GM18498 (cell line): ENCODE data around the gene HTR3B.
A peak's percentile ranks its signal among the peaks of the same experiment; 100 is the strongest.
"Not testable (repeated sequence)": the region's sequence is repeated elsewhere in the genome, so short reads cannot be mapped to it uniquely, and the experiment has no call there.

Experiments used
- ATAC-seq: cut with Tn5 transposase; IDR thresholded peaks from one replicate; pipeline ENCODE4 v1.9.1; 2021; ENCODE audit warnings: mild to moderate bottlenecking, moderate library complexity; ENCODE audit not compliant: unreplicated experiment

HTR3B gene, protein sequence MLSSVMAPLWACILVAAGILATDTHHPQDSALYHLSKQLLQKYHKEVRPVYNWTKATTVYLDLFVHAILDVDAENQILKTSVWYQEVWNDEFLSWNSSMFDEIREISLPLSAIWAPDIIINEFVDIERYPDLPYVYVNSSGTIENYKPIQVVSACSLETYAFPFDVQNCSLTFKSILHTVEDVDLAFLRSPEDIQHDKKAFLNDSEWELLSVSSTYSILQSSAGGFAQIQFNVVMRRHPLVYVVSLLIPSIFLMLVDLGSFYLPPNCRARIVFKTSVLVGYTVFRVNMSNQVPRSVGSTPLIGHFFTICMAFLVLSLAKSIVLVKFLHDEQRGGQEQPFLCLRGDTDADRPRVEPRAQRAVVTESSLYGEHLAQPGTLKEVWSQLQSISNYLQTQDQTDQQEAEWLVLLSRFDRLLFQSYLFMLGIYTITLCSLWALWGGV

DNA sequence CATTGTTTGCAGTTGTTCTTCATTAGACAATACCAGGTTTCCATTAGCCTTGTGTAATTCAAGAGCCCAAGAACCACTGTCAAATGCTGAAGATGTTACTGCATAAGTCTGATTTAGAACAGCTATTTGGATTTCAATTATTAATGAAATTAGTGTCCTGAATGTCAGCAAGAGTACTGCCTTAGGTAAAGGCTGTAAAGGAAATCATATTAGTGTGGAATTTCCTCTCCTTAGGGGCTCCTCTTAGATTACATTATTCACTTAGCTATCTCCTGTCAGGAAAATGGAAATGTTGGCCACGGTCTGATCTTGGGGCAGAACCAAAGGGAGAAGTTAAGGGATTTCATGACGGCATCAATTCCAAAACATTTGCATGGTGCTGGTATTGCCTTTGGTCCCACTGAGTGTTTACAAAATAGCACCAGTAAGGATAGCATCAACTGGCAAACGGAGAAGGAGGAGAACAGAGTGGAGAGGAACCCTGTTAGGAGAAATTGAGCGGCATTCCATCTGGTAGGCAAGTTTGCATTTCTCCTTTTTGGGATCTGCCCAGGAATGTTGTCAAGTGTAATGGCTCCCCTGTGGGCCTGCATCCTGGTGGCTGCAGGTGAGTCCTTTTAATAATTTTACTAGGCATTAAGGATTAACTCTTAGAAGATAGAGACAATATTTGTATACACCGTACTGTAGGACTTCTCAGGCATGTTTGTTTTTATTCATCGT, at the start of gene HTR3B:
HTR3B (plus strand) TSS at position 418 of the 723 bp plus-strand sequence; CDS start at position 556, 138 bp downstream.
- ATAC-seq = no peak

DNA sequence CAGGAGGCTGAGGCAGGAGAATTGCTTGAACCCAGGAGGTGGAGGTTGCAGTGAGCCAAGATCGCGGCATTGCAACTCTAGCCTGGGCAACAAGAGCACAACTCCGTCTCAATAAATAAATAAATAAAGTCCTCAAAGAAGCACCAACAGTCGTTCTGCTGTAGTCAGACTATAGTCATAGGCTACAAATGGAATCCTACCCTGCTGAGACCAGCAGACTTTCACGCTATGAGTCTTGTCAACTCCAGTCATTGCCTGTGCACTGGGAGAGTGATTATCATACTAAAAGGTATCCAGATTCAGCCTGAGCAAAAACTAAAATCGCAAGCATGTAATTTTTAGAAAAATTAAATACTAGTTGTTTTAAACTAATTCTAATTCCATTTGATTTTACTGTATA, 48.8 kb upstream of the HTR3B start:
- ATAC-seq = no peak

DNA sequence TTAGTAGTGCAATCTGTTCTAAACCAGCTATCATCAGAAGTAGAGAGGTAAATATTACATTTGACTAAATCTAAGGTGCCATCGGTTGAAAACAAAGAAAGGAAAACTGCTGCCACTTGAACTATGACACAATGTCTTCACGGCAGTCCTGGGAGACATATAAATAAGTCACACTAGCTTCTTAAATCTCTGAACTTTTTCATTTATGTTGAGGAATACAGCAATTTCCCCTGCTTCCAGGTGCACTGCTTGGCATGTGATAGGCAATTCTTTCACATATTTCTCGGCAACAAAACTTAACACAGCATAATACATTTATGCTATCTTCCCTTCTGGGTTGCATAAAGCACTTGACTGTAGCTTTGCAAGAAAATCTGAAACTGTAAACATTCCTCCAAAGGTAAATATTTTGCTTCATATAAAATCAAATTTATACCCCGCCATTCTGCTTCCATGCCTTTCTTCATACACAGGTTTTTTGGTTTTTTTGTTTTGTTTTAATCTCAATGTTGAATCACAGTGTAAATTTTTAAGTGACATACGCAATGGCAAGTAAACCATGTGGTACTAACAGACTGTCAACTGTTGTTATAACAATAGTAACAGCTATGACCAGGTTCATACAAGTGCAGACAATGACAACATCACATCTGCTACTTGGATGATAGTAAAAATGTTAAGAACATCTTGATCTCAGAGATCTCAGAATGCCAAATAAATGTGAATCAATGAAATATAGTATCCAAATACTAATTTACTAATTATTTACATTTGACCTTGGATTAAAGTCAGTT, 47.4 kb upstream of the HTR3B start:
- ATAC-seq = no peak

DNA sequence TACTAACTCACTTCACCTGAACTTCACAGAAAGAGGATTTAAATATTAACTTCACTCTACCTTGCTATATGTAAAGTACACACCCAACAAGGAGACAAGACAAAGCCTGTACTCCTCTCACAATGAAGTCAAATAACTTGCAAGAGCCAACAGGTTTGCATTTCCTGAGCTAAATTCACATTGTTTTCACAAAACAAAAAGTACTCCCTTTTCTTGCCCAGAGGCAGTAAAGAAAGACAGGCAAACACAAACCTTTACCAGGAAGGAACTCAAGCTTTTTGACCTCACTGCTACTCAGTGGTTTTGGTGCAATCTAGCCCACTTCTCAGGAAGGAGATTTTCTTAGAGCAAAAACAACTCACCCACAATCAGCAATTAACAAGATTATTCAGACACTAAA, 44.9 kb upstream of the HTR3B start:
- ATAC-seq = no peak

DNA sequence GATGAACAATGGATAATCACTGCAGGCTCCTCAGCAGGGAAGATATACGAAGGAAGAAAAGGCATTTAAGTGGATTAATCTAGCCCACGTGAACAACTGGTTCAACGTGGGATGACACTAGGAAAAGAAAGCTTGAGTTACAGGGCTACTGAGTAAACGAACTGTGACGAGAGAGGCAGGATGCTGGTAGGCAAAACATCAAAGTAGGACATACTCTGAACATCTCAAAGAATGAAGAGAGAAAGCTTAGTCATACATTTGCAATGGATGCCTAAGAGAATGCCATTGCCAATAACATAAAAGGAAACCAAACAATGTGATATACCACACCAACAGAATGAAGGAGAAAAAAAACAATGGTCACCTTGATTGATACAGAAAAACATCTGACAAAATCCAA, 42.2 kb upstream of the HTR3B start:
- ATAC-seq = no peak

DNA sequence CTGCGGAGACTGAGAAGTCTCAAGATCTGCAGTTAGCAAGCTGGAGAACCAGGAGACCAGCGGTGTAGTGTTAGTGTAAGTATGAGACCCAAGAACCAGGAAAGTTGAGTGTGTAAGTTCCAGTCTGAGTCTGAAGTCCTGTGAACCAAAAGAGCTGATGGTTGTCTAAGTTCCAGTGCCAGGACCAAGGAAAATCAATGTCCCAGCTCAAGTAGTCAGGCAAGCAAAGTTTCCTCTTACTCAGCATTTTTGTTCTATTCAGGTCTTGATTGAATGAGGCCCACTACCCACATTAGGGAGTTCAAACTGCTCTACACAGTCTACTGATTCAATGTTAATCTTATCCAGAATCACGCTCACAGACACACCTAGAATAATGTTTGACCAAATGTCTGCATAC, 40.2 kb upstream of the HTR3B start:
- no peak for ATAC-seq

DNA sequence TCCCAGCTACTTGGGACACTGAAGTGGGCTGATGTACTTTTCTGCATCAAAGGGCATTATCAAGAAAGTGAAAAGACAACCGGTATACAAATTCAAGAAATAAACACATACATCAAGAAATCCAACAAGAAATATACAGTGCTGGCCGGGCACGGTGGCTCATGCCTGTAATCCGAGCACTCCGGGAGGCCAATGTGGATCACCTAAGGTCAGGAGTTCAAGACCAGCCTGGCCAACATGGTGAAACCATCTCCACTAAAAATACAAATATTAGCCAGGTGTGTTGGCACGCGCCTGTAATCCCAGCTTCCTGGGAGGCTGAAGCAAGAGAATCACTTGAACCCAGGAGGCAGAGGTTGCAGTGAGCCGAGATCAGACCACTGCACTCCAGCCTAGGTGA, 38.7 kb upstream of the HTR3B start:
- no peak for ATAC-seq

DNA sequence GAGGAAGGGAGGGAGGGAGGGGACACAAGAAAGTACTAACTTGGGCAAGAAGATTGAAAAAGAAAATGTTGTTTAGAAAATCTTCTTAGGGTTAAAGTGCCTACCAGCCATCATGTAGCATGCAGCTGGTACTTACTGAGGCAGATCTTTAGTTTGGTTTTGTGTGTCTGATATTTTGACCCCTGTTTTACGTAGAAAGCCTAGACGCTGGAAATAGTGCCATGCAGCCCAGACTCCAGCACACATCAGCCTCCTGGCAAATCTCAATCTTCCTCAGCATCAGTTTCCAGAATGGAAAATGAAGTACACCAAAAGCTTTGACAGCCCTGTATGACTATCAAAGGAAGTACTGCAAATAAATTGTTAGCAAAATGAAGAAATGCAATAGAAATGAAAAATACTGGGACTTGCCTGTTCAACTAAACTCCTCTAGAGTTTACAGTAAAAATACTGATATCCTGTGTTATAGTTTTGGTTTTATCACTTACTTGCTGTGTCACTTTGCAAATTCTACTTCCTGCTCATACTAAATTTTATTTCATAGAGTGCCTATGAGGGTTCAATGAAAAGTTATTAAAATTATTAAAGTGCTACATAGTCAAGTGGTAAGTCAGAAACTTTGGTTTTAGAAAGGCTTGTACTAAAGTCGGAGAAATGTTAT, 36.6 kb upstream of the HTR3B start:
- no peak for ATAC-seq

DNA sequence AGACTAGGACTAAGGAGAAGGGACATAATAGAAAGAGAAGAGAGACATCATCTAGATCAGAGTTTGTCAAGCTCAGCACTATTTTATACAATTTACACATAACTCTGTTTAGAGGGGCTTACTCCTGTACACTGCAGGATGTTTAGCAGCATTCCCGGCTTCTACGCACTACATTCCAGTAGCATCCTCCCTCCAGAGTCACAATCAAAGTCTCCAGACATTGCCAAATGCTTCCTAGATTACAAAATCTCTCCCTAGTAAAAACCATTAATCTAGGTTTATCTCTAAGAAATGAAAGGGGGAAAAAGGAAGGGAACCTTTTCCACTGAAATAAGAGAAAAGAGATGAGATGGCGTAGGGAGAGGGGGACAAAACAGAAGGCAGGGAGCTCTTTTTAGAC, 33.3 kb upstream of the HTR3B start:
- no peak for ATAC-seq

DNA sequence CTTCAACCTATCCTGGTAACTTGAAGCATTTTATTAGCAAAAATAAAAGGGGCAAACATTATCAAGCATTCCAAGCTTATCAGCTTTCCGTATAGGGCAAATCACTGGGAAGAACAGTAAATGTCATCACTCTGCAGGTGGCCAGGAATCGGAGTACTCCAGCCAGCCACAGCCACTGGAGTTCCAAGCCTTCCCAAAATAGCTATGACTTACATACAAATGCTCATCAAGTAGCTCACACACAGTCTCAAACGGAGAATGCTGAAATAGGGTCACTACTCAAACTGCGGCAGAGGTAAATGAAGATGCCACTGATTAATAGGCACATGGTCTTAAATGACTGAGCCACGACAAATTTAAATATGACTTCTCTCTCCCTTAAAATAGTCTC, 31.4 kb upstream of the HTR3B start:
- no peak for ATAC-seq

DNA sequence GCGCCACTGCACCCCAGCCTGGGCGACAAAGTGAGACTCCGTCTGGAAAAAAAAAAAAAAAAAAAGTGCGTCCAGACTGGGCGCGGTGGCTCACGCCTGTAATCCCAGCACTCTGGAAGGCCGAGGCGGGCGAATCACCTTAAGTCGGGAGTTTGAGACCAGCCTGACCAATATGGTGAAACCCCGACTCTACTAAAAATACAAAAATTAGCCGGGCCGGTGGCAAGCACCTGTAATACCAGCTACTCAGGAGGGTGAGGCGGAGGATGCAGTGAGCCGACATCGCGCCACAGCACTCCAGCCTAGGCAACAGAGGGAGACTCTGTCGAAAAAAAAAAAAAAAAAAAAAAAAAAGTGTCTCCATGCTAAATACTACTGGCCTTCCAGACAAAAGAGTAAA, 30.5 kb upstream of the HTR3B start:
- ATAC-seq = no peak

DNA sequence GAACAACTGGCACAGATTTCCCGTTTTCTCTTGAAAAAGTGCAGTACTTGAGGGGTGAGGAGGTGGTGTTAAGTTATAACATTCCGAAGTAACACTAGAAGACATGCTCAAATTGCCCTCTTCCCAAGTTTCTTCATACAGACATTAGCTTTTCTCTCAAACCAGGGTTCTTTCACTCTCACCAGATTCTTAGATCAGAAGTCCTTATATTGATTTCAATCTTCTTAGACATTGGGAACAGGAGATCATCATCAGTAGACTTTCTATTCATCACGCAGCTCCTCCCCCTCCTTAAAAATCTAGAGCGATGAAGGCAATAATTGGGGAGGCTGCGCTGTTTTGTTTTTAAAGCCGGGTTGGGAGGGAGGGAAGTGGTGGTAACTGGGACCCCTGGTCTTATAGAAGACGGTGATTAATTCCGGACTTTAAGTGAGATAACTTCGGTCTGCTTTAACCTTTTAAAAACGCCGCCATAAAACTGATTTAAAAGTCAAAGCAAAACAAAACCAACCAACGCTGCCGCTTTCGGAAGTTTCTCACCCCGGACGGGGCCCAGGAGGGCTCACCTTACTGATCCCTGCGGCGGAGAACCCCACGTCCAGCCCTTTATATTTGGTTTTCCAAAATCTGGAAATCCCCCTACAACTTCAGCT, 29.9 kb upstream of the HTR3B start:
- peak; percentile 49 for ATAC-seq

DNA sequence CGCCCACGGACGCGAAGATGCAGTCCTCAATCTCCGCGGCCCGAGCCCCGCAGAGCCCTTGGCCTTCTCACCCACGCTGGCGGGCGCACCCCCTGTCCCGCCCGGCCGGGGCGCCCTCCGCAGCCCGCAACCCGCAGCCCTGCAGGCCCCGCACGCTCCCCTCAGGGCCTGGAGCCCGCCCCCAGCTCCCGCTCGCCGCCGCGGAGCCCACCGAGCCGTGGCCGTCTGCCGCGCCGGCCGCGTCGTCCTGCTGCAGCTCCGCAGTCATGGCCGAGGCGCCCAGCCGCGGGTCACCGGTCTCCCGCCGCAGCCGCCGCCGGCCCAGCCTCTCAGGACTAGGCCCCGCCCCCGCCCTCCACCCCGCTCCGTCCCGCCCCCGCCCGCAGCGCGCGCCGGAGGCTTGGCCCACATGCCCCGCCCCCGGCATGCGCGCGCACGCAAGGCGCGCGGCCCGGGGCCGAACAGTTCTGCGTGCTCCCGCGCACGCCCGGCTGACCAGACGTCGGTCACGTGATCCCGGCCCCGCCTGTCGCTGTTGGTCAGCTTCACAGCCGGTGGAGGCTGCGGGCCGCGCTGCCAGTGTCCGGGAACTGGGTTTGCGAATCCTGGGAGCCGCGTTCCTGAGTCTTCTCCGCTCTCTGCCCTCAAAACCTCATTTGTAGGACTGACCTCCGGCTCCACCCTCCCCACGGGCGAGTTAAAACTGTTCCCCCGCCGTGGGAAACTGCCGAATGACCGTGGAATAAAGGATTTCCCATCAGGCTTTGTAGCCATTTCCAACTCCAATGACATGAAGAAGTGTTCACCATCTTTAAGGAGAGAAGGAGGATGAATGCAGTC, 29.1 kb upstream of the HTR3B start, which contains the start of gene USP28:
USP28 (minus strand) TSS at position 339 of the 840 bp plus-strand sequence; CDS start at position 268, 71 bp downstream.
- ATAC-seq = peak; percentile 88

DNA sequence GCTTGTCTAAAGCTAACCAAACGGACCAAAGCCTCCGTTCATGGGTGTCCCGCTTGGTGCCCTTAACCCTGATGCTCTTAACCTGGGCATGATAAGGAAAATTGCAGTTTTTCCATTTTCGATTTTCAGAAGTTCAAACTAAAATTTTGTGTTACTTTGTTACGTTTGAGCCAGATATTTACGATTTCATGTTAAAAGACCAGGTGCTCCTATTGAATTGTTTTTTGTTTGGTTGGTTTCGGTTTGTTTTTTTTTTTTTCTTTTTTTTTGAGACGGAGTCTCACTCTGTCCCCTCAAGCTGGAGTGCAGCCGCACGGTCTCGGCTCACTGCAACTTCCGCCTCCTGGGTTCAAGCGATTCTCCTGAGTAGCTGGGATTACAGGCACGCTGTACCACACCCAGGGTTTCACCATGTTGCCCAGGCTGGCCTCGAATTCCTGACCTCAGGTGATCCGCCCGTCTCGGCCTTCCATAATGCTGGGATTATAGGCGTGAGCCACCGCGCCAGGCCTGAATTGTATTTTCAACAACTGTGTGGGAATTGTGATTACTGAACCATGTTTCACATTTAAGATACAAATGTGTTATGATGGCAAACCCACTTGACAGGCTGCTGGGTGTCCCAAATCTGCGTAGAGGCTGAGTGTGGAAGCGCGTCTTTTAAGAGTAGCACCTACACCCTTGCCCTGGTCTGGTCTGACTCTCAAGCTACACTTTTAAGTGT, 28.4 kb upstream of the HTR3B start:
- no peak for ATAC-seq

DNA sequence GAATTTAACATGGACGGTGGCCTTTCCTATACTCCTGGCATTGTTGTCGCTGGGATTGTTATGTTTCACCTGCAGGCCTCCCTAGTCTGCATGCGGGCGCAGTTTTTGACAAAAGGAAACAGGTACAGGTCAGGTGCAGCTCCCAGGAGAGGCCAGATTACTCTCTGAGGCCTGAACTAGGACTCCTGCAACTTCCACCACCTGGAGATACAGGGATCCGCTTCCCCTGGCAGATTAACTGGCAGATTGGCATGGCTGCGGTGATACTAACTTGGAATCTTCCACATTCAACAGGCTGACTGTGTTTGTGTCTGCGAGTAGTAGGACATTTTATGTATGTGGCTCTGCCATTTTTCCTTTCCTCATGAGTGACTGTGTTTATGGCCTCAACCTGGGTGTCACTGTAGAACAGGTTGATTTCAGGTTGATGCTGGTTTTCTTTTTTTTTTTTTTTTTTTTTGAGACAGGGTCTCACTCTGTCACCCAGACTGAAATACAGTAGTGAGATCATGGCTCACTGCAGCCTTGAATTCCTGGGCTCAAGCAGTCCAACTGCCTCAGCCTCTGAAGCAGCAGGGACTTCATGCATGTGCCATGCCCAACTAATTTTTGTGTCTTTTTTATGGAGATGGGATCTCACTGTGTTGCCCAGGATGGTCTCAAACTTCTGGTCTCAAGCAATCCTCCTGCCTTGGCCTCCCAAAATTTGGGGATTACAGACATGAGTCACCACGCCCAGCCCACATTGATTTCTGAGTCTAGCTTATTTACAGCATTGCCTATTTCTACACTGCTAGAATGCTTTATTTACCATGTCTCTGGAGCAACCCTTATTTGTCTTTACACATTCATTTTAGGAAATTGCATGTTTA, 27.6 kb upstream of the HTR3B start:
- ATAC-seq = no peak

DNA sequence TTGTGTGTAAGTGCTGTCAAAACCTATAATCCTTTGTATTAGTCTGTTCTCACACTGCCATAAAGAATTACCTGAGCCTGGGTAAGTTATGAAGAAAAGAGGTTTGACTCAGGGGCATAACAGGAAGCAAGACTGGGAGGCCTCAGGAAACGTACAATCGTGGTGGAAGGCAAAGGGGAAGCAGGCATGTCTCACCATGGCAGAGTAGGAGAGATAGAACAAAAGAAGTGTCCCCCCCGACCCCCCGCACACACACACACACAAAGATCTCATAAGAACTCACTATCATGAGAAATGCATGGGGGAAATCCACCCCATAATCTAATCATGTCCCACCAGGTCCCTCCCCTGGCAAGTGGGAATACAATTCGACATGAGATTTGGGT, 26.9 kb upstream of the HTR3B start:
- ATAC-seq = no peak

DNA sequence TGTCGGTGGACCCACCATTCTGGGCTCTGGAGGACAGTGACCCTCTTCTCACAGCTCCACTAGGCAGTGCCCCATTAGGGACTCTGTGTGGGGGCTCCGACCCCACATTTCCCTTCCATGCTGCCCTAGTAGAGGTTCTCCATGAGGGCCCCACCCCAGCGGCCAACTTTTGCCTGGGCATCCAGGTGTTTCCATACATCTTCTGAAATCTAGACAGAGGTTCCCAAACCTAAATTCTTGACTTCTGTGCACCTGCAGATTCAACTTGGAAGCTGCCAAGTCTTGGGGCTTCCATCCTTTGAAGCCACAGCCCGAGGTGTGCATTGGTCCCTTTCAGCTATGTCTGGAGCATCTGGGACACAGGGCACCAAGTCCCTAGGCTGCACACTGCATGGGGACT, 25.1 kb upstream of the HTR3B start:
- ATAC-seq = not testable (repeated sequence)

DNA sequence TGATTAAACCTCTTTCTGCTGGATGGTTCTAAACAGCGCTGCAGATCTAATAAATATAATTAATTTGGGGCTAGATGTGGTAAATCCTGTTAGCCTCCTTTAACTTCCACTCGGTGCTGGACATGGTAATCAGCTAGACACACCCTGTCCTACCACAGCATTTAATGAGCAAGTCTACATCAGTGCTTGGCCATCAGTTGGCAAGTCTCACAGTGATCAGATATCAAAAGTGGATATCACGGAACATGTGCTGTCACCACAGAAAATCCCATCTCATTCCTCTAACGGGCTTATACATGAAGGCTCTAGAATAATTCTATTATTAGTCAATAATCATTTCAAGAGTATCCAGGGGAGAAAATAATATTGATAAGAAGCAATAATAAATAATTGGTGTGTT, 23.6 kb upstream of the HTR3B start:
- no peak for ATAC-seq
